Activated CD4-positive, alpha-beta T cell treated with anti-CD3 and anti-CD28 coated beads for 48 hours (primary cell): ENCODE results near the gene PABPC1L.
A peak's percentile ranks its signal among the peaks of the same experiment; 100 is the strongest.

Experiments used
- DNase-seq: peaks from one replicate; pipeline ENCODE4 v3.0.0-alpha.2; 2020

Gene PABPC1L

GRCh38 chr20:44901974-44902373 lies 7.9 kb upstream of the PABPC1L start:
- DNase-seq, result no peak

GRCh38 chr20:44904377-44904776 lies 5.5 kb upstream of the PABPC1L start:
- no peak for DNase-seq

- DNase-seq, result no peak
Measured at GRCh38 chr20:44908987-44909871, 631 bp upstream of the PABPC1L start.

GRCh38 chr20:44910690-44911262 lies 916 bp downstream of the PABPC1L start:
- no peak for DNase-seq

DNA sequence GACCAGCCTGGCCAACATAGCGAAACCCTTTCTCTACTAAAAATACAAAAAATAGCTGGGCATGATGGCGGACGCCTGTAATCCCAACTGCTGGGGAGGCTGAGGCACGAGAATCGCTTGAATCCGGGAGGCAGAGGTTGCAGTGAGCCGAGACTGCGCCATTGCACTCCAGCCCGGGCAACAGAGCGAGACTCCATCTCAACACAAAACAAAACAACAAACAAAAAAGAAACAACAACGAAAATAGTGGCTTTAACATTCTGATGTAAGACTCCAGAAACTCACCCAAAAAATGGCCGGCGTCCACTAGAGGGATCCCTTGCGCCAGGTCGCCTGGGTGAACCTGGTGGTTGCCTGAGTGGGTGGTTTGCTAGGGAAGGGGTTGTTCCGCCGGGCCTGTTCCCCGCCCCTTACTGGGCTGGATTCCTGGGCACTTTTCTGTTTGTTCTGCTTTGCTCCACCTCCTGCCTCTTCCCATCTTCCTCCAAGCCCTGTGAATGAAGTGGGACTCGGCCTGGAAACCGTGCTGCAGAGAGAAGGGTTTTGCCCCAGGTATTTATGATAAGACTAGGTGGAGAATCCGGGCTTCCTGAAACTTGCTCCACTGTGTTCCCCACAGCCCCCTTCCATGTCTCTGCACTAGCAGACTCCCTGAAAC lies 1.5 kb downstream of the PABPC1L start:
- peak; percentile 67 for DNase-seq

DNA sequence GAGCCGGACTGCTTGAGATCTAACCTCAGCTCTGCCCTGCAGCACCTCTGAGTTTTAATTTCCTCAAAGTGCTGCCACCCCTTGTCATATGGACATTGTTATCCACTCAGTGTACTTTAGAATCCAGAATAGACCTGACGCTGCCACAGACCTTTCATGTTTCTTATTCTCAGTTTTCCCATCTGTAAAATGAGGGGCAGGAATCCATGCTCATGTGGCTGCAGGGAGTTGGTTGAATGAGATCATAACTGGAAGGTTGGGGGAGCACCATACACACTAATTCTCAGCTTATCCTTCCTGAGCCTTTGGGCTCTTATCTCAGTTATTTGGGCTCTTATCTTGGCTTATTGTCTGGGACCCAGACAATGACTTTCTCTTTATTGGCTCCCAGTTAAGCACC lies 2.3 kb downstream of the PABPC1L start:
- DNase-seq, result no peak

DNA sequence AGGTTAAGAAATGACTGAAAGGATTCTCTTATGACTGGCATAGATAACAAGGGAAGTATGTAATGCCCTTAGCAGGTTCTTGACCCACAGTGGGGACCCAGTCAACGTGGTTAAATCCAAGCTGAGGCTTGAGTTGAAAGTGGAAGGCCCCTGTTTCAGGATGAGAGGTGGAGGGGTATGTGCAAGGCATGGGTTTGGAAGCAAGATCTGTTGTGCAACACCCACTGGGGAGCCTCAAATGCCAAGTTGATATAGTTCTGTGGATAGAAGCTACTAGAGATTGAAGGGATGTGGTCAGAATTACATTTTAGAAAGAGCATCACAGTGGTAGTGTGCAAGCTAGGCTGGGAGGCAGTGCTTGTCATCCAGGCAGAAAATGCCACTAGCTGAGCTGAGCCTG lies 5.1 kb downstream of the PABPC1L start:
- peak; percentile 26 for DNase-seq

- no peak for DNase-seq
Measured at GRCh38 chr20:44916586-44916985, 6.7 kb downstream of the PABPC1L start.

DNA sequence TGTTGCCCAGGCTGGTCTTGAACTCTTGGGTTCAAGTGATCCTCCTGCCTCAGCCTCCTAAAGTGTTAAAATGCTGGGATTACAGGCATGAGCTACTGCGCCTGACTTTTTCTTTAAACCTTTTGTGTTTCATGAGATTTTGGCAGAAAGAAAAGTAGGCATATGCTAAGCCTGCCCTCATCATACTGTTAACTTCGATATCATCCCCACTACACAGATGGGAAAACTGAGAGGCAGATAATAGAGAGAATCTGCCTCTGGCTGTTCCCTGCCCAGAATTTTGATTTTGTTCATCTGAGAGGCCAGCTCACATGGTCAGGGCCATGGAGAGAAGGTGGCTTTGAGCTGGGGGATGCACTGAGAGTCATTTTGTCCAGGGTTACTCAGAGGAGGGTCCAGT lies 7.5 kb downstream of the PABPC1L start:
- DNase-seq, result no peak

- DNase-seq, result no peak
Measured at GRCh38 chr20:44918342-44918741, 8.5 kb downstream of the PABPC1L start.

DNA sequence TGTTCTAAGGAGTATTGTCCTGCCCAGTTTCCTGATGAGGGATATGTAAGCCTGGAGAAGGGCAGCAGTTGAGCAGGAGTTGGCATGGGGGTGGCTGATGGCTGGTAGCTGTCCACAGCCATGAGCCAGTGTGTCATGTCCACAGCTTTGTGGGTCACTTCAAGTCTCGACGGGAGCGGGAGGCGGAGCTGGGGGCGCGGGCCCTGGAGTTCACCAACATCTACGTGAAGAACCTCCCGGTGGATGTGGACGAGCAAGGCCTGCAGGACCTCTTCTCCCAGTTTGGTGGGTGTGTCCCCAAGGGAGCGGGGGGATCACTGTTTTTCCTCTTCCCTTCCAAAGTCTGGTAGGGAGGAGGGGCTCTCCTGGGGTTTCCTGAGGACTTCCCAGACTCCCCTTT lies 8.9 kb downstream of the PABPC1L start:
- DNase-seq, result no peak

GRCh38 chr20:44921447-44921846 lies 11.6 kb downstream of the PABPC1L start:
- DNase-seq, result no peak

- no peak for DNase-seq
Measured at GRCh38 chr20:44924541-44924940, 14.7 kb downstream of the PABPC1L start.

DNA sequence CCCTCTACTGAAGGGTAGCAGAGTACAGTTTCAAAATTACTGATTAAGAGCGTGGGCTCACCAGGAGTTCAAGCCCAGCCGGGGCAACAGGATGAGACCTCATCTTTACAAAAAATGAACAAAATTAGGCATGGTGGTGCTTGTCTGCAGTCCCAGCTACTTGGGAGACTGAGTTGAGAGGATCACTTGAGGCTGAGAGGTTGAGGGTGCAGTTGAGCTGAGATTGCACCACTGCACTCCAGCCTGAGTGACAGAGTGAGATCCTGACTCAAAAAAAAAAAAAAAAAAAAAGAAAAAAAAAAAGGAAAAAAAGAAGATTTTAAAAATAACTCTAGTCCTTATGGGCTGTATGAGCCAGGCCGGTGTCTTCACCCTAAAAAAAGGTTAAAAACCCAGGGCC lies 18.7 kb downstream of the PABPC1L start:
- DNase-seq, result no peak

DNA sequence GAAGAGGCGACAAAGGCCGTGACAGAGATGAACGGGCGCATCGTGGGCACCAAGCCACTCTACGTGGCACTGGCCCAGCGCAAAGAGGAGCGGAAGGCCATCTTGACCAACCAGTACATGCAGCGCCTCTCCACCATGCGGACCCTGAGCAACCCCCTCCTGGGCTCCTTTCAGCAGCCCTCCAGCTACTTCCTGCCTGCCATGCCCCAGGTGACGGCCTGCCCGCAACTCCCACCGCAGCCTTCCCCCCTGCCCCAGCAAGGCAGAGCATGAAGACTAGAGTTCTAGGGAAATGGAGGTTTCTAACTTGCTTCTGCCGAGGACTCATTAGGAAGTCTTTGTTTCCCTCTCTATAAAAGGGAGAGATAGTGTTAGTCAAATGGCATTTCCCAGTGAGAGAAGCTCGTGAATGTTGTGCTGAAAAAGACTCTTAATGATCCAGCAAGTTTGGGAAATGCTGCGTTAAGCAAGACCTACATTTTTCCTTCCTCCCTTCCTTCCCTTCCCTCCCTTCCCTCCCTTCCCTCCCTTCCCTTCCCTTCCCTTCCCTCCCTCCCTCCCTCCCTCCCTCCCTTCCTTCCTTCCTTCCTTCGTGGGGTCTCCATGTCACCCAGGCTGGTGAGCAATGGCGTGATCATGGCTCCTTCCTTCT lies 20.8 kb downstream of the PABPC1L start:
- DNase-seq, result no peak

GRCh38 chr20:44931911-44932310 lies 22.1 kb downstream of the PABPC1L start:
- DNase-seq, result no peak

- DNase-seq, result no peak
Measured at GRCh38 chr20:44932916-44933315, 23.1 kb downstream of the PABPC1L start.

DNA sequence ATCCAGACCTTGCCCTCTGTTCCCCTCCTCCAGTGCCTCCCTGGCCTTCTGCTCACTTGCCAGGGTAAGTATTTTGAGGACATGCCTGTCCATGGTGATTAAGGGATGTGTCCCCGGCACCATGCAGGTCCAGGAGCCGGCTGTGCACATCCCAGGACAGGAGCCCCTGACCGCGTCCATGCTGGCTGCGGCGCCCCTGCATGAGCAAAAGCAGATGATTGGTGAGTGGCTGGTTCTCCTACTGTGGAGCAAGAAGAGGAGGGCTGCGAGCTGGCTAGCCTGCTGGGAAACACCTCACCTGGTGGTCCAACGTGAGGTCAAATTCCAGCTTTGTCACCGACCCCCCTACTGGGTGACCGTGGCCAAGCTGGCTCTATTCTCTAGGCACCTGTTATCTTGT lies 26.6 kb downstream of the PABPC1L start:
- DNase-seq, result no peak

GRCh38 chr20:44938637-44939036 lies 28.8 kb downstream of the PABPC1L start:
- DNase-seq, result no peak

GRCh38 chr20:44941120-44941691 lies 31.3 kb downstream of the PABPC1L start:
- DNase-seq, result no peak

- DNase-seq, result no peak
Measured at GRCh38 chr20:44942264-44942973, 32.6 kb downstream of the PABPC1L start.

DNA sequence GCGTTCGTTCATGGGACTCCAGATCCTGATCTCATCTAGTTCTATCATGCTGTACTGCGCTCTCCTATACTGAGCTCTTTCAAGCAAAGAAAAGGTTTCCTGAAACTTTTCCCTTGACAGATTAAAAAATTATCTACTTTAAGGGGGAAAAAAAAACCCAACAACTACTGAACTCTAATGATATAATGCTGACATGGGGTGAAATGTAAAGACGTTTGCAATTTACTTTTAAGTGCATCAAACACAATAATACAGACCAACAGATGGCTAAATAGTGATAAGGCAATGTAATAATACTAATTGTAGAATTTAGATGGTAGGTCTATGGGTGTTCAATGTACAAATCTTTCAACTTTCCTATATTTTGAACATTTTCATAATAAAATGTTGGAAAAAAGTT lies 34.0 kb downstream of the PABPC1L start:
- no peak for DNase-seq

DNA sequence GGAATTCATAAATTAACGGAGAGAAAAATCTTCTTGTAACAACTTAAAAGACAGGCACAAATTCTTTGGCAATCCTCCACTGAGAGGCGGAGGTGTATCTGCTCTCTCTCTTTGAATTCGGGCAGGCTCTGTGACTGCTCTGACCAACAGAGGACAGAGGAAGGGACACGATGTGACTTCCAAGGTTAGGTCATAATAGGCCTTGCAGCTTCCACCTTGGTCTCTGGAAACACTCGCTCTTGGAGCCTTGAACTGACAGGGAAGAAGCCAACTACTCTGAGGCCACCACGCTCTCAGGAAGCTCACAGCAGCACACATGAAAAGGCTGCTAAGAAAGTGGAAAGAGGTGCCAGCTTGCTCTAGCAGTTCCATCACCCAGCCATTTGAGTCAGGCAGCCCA lies 35.4 kb downstream of the PABPC1L start:
- no peak for DNase-seq
